IMR-90 (cell line): Measurements from ENCODE around the gene SESN1. TPM values are rescaled to one million over a fixed set of nuclear protein-coding genes. Genes with fewer than 3 reads are reported as not detected.
A peak's percentile ranks its signal among the peaks of the same experiment; 100 is the strongest.

ENCODE experiments used
- ATAC-seq: fragments of 200-7000 bp; cut with Tn5 transposase; 2 replicates; pipeline ENCODE4 v1.9.1; 2020; ENCODE audit warnings: low read depth, mild to moderate bottlenecking, moderate library complexity
- BruUV-seq: library from RNA; stranded (reverse); fragments of 400-500 nt; replicated peaks from 2 replicates; lab custom pipeline; 2021; lab: Mats Ljungman, UMichigan
- CTCF ChIA-PET: fragments of 300-600 bp; formaldehyde crosslinking; extraction: SDS; loops from one replicate; lab custom pipeline; 2021; ENCODE audit warnings: antibody characterized with exemption; lab: Yijun Ruan, JAX
- POLR2A ChIA-PET: fragments of 300-600 bp; sonication (Branson Sonifier 250); formaldehyde crosslinking; loops from one replicate; lab custom pipeline; 2022; ENCODE audit warnings: antibody characterized with exemption; ENCODE audit not compliant: unreplicated experiment; lab: Charles Lee
- DNase-seq: peaks from one replicate; pipeline ENCODE4 v3.0.0; 2013
- H2AFZ ChIP-seq: replicated peaks from 2 replicates; pipeline ENCODE3; 2013; ENCODE audit warnings: low read length, mild to moderate bottlenecking; ENCODE audit not compliant: poor library complexity
- H2AK5ac ChIP-seq: 2 replicates; pipeline ENCODE4 v1.6.1; 2013; ENCODE audit warnings: low read depth, low read length, inconsistent platforms
- H2AK9ac ChIP-seq: replicated peaks from 2 replicates; pipeline ENCODE3; 2013; ENCODE audit warnings: mild to moderate bottlenecking, low read depth, low read length, moderate library complexity; ENCODE audit not compliant: poor library complexity
- H2BK120ac ChIP-seq: 2 replicates; pipeline ENCODE4 v1.6.1; 2013; ENCODE audit warnings: low read depth, low read length, inconsistent platforms
- H2BK15ac ChIP-seq: 3 replicates; pipeline ENCODE4 v1.6.1; 2013; ENCODE audit warnings: low read depth, low read length, inconsistent platforms
- H2BK20ac ChIP-seq: 2 replicates; pipeline ENCODE4 v1.6.1; 2013; ENCODE audit warnings: low read depth, mild to moderate bottlenecking, inconsistent platforms, low read length, moderate library complexity
- H2BK5ac ChIP-seq: 2 replicates; pipeline ENCODE4 v1.6.1; 2013; ENCODE audit warnings: mild to moderate bottlenecking, low read depth, low read length, inconsistent platforms; ENCODE audit not compliant: poor library complexity, severe bottlenecking
- H3K14ac ChIP-seq: replicated peaks from 2 replicates; pipeline ENCODE4 v1.6.1; 2013; ENCODE audit warnings: low read depth, low read length, inconsistent platforms
- H3K18ac ChIP-seq: 2 replicates; pipeline ENCODE4 v1.6.1; 2013; ENCODE audit warnings: low read depth, low read length, control low read depth
- H3K23ac ChIP-seq: 2 replicates; pipeline ENCODE4 v1.6.1; 2013; ENCODE audit warnings: low read depth, low read length, inconsistent platforms
- H3K27ac ChIP-seq: 2 replicates; pipeline ENCODE4 v1.5.1; 2013; ENCODE audit warnings: mild to moderate bottlenecking, control low read depth, low read length; ENCODE audit not compliant: insufficient read depth
- H3K27me3 ChIP-seq: 2 replicates; pipeline ENCODE4 v1.6.1; 2013; ENCODE audit warnings: low read length; ENCODE audit not compliant: control insufficient read depth, insufficient read depth
- H3K36me3 ChIP-seq: 2 replicates; pipeline ENCODE4 v1.6.1; 2013; ENCODE audit warnings: low read length, mixed read lengths; ENCODE audit not compliant: control insufficient read depth, insufficient read depth
- H3K4ac ChIP-seq: 2 replicates; pipeline ENCODE4 v1.6.1; 2013; ENCODE audit warnings: low read depth, low read length, inconsistent platforms
- H3K4me1 ChIP-seq: 2 replicates; pipeline ENCODE4 v1.6.1; 2013; ENCODE audit warnings: low read length, mixed read lengths; ENCODE audit not compliant: control insufficient read depth, insufficient read depth
- H3K4me2 ChIP-seq: 2 replicates; pipeline ENCODE4 v1.6.1; 2013; ENCODE audit warnings: low read depth, mild to moderate bottlenecking, control low read depth, low read length, moderate library complexity
- H3K4me3 ChIP-seq: 2 replicates; pipeline ENCODE4 v1.5.1; 2013; ENCODE audit warnings: low read depth, mild to moderate bottlenecking, control low read depth, low read length, moderate library complexity; ENCODE audit not compliant: insufficient read depth
- H3K56ac ChIP-seq: 2 replicates; pipeline ENCODE4 v1.6.1; 2013; ENCODE audit warnings: low read length, inconsistent platforms; ENCODE audit not compliant: insufficient read depth; ENCODE audit errors: extremely low read depth
- H3K79me1 ChIP-seq, 2 experiments: 2 replicates each; pipeline ENCODE4 v1.6.1; 2013; ENCODE audit warnings: low read length in 2 of 2, inconsistent platforms in 1 of 2, low read depth in 1 of 2
- H3K9ac ChIP-seq: 2 replicates; pipeline ENCODE4 v1.6.1; 2013; ENCODE audit warnings: low read depth, low read length, control low read depth
- H3K9me1 ChIP-seq: 2 replicates; pipeline ENCODE4 v1.6.1; 2013; ENCODE audit warnings: low read length, inconsistent platforms; ENCODE audit not compliant: insufficient read depth
- H3K9me3 ChIP-seq: 2 replicates; pipeline ENCODE4 v1.6.1; 2013; ENCODE audit warnings: low read length; ENCODE audit not compliant: control insufficient read depth, insufficient read depth
- H4K20me1 ChIP-seq: 2 replicates; pipeline ENCODE4 v1.6.1; 2013; ENCODE audit warnings: low read length, inconsistent platforms; ENCODE audit not compliant: insufficient read depth
- H4K5ac ChIP-seq: 2 replicates; pipeline ENCODE4 v1.6.1; 2013; ENCODE audit warnings: mild to moderate bottlenecking, low read depth, low read length, control low read depth
- H4K8ac ChIP-seq, 2 experiments: 2 replicates each; pipeline ENCODE4 v1.6.1; 2013; ENCODE audit warnings: low read depth in 2 of 2, low read length in 2 of 2, control low read depth in 1 of 2, inconsistent platforms in 1 of 2
- H4K91ac ChIP-seq: 2 replicates; pipeline ENCODE4 v1.6.1; 2013; ENCODE audit warnings: low read depth, low read length, inconsistent platforms; ENCODE audit not compliant: insufficient read depth
- MXI1 ChIP-seq: IDR thresholded peaks from 2 replicates; pipeline ENCODE4 v1.6.1; 2012; ENCODE audit warnings: low read depth, mild to moderate bottlenecking, low read length, moderate library complexity, borderline replicate concordance
- POLR2A ChIP-seq: IDR thresholded peaks from 2 replicates; pipeline ENCODE4 v1.6.1; 2012; ENCODE audit warnings: mild to moderate bottlenecking, low read depth, low read length
- RAD21 ChIP-seq: IDR thresholded peaks from 2 replicates; pipeline ENCODE4 v1.6.1; 2012; ENCODE audit warnings: low read length, improper control_type of control experiment
- RCOR1 ChIP-seq: IDR thresholded peaks from 2 replicates; pipeline ENCODE4 v1.6.1; 2012; ENCODE audit warnings: mild to moderate bottlenecking, low read length, improper control_type of control experiment; ENCODE audit not compliant: insufficient replicate concordance
- SMC3 ChIP-seq: fragments of 150-350 bp; IDR thresholded peaks from 2 replicates; pipeline ENCODE4 v1.6.1; 2016; ENCODE audit warnings: low read depth, mild to moderate bottlenecking, antibody characterized with exemption, low read length, moderate library complexity
- WGBS, 2 experiments: methylation state at CpG; one replicate each; pipeline versions ENCODE4 v1.1.5 to v1.1.7; 2013; ENCODE audit warnings: missing lambda C conversion rate in 2 of 2; ENCODE audit not compliant: insufficient read length in 1 of 2; ENCODE audit errors: extremely low coverage in 2 of 2; 5-methylcytosine and 5-hydroxymethylcytosine counted together
- dilution Hi-C: fragments of 300-500 bp; cut with HindIII; formaldehyde crosslinking; loops from one replicate; pipeline ENCODE4 v1.14.3; 2018; ENCODE audit warnings: low sequenced_read_pairs; ENCODE audit not compliant: unreplicated experiment
- in situ Hi-C: fragments of 300-500 bp; cut with MboI; formaldehyde crosslinking; loops from 3 replicates; pipeline ENCODE4 v1.14.3; 2019; ENCODE audit warnings: low sequenced_read_pairs, inconsistent platforms, mixed read lengths
- intact Hi-C: fragments of 100-400 bp; cut with micrococcal nuclease; formaldehyde crosslinking; loops from 2 replicates; pipeline ENCODE4 v1.10.0; 2022
- polyA plus RNA-seq, 3 experiments: library from polyadenylated mRNA; depleted of rRNA; stranded (reverse); fragments of >200 nt; gene quantifications; 2 replicates each; pipeline ENCODE4 v1.2.3, GENCODE V29; 2012; ENCODE audit warnings: low replicate concordance in 1 of 3
- total RNA-seq: library from RNA; depleted of rRNA; stranded (reverse); fragments of >200 nt; gene quantifications from 2 replicates; pipeline ENCODE4 v1.2.3, GENCODE V29; 2012
- TF ChIP-seq, protein P1 (sequence below): conservative IDR thresholded peaks from 2 replicates; pipeline ENCODE4 v1.5.1; 2012; ENCODE audit warnings: mild to moderate bottlenecking, low read depth, low read length, improper control_type of control experiment
- TF ChIP-seq, protein P2 (sequence below): fragments of 150-350 bp; IDR thresholded peaks from 2 replicates; pipeline ENCODE4 v1.6.1; 2016; ENCODE audit warnings: low read depth, mild to moderate bottlenecking, low read length, moderate library complexity, borderline replicate concordance
- TF ChIP-seq, protein P3 (sequence below): fragments of 150-350 bp; IDR thresholded peaks from 2 replicates; pipeline ENCODE4 v1.6.1; 2017; ENCODE audit warnings: mild to moderate bottlenecking, antibody characterized with exemption, low read length, low read depth

SESN1 gene
- total and polyA plus RNA-seq, 2 of the 4 experiments (the other 2 are of a cell fraction), result 9.7 to 16.7 TPM

DNA sequence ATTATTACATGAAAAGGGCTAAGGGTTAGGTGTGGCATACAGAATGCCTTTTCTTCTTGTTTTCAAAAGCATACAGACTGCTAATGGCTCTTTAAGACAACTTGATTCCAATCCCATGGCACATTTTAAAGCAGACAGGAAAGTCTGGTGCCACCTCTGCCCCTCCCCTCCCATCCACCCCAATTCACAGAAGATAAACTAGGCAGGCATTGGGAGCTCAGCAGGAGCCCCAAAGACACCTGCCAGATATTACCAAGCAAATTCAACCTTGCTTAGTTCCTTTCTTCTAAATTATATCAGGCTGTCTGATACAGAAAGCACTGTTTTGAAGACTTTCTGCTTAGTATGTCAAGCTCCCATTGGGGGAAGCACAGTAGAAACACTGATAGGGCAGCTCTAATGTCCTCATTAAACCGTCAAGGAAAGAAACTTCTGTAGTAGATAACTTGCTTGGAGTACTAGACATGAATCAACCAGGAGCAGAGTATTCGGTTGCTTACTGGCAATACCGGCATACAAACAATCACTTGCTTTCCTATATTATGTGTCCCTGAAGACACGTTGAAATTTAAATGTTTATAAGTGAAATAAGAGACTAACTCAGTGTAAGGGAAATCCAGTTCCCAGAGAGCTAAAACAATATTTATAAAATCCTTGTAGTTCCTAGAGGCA lies 13.0 kb downstream of the SESN1 start:
- CTCF ChIA-PET, result interaction anchor here (0.7 to 0.9 kb wide), 3 partner anchors 8 to 159 kb away, joined by 3 read pairs; partner anchors contain the start of gene SESN1

More for the DNA sequence above, 13.0 kb downstream of the SESN1 start:
- Histone ChIP-seq H3K14ac (no peak overlapping the region), H4K20me1 (no peaks in the 10 kb centered on the region), H3K9ac (no peak overlapping the region), H3K9me1 (peaks cover 4% of the 10 kb centered on the region; the same call in 1 of the 2 replicates), H2AK9ac (no peak overlapping the region), H4K5ac (no peak overlapping the region), H3K9me3 (no peaks in the 10 kb centered on the region), H3K4ac (no peak overlapping the region), H3K4me3 (no peak overlapping the region), H3K56ac (no peak overlapping the region), H2BK5ac (no peak overlapping the region), H3K27ac (no peak overlapping the region), H3K18ac (no peak overlapping the region), H4K8ac (no peak overlapping the region), H3K36me3 (no peaks in the 10 kb centered on the region), H4K91ac (no peak overlapping the region), H3K23ac (no peak overlapping the region), H2BK15ac (no peak overlapping the region), H3K4me2 (no peak overlapping the region), H3K27me3 (no peaks in the 10 kb centered on the region), H2BK120ac (no peak overlapping the region), H2AK5ac (no peak overlapping the region), H3K4me1 (peaks cover 1% of the 10 kb centered on the region; the same call in 1 of the 2 replicates), H2AFZ (no peak overlapping the region), H3K79me1 (peaks cover 0 to 11% of the 10 kb centered on the region in 2 experiments; a peak in 3 of 4 replicates), H2BK20ac (no peak overlapping the region)
- no CpG with 5 or more reads among the region's 4 CpGs for WGBS, 2 experiments
- TF ChIP-seq RCOR1, result no peak
- TF ChIP-seq, protein P1, sequence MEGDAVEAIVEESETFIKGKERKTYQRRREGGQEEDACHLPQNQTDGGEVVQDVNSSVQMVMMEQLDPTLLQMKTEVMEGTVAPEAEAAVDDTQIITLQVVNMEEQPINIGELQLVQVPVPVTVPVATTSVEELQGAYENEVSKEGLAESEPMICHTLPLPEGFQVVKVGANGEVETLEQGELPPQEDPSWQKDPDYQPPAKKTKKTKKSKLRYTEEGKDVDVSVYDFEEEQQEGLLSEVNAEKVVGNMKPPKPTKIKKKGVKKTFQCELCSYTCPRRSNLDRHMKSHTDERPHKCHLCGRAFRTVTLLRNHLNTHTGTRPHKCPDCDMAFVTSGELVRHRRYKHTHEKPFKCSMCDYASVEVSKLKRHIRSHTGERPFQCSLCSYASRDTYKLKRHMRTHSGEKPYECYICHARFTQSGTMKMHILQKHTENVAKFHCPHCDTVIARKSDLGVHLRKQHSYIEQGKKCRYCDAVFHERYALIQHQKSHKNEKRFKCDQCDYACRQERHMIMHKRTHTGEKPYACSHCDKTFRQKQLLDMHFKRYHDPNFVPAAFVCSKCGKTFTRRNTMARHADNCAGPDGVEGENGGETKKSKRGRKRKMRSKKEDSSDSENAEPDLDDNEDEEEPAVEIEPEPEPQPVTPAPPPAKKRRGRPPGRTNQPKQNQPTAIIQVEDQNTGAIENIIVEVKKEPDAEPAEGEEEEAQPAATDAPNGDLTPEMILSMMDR, result no peak
- TF ChIP-seq, protein P2, sequence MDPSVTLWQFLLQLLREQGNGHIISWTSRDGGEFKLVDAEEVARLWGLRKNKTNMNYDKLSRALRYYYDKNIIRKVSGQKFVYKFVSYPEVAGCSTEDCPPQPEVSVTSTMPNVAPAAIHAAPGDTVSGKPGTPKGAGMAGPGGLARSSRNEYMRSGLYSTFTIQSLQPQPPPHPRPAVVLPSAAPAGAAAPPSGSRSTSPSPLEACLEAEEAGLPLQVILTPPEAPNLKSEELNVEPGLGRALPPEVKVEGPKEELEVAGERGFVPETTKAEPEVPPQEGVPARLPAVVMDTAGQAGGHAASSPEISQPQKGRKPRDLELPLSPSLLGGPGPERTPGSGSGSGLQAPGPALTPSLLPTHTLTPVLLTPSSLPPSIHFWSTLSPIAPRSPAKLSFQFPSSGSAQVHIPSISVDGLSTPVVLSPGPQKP, result no peak
- TF ChIP-seq POLR2A, result no peak
- TF ChIP-seq MXI1, result no peak
- TF ChIP-seq, protein P3, sequence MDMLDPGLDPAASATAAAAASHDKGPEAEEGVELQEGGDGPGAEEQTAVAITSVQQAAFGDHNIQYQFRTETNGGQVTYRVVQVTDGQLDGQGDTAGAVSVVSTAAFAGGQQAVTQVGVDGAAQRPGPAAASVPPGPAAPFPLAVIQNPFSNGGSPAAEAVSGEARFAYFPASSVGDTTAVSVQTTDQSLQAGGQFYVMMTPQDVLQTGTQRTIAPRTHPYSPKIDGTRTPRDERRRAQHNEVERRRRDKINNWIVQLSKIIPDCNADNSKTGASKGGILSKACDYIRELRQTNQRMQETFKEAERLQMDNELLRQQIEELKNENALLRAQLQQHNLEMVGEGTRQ, result no peak
- TF ChIP-seq RAD21, result no peak
- no peak for TF ChIP-seq SMC3
- POLR2A ChIA-PET, result no interaction called here
- intact Hi-C loops (no loop called here), in situ Hi-C loops (no loop called here), dilution Hi-C loops (no loop called here)
- no peak for DNase-seq
- BruUV-seq, result no TSS peak
- peak; percentile 27; the same call in 1 of the 2 replicates for ATAC-seq
